Muscle layer of colon (tissue), 2 donors: ENCODE measurements around the gene LYPD5.

Source experiments
- H3K27ac ChIP-seq: one replicate; pipeline ENCODE4 v1.7.0; 2013; ENCODE audit warnings: low read depth, mild to moderate bottlenecking, low read length, moderate library complexity
- H3K27me3 ChIP-seq, 2 donors: one replicate each; pipeline ENCODE4 v1.7.0; 2013; ENCODE audit warnings: low read length in 2 of 2, mild to moderate bottlenecking in 2 of 2; ENCODE audit not compliant: insufficient read depth in 2 of 2, control insufficient read depth in 1 of 2
- H3K36me3 ChIP-seq: one replicate; pipeline ENCODE4 v1.7.0; 2013; ENCODE audit warnings: mild to moderate bottlenecking, low read length; ENCODE audit not compliant: insufficient read depth
- H3K4me1 ChIP-seq: one replicate; pipeline ENCODE4 v1.7.0; 2013; ENCODE audit warnings: mild to moderate bottlenecking, low read length; ENCODE audit not compliant: insufficient read depth
- H3K4me3 ChIP-seq, 2 donors: one replicate each; pipeline ENCODE4 v1.7.0; 2013; ENCODE audit warnings: low read length in 2 of 2, low read depth in 1 of 2, mild to moderate bottlenecking in 1 of 2, moderate library complexity in 1 of 2
- H3K9ac ChIP-seq: one replicate; pipeline ENCODE4 v1.7.0; 2013; ENCODE audit warnings: low read length
- H3K9me3 ChIP-seq: one replicate; pipeline ENCODE4 v1.7.0; 2013; ENCODE audit warnings: mild to moderate bottlenecking, low read length
- donor health status: abdominal sarcoma.
- donor health status: Adenocarcinoma of cecum.

LYPD5 gene

GRCh38 chr19:43784241-43784980 lies 17.8 kb downstream of the LYPD5 start:
- H3K27me3 ChIP-seq, result no peaks in the 10 kb centered on the region

GRCh38 chr19:43783636-43784035 lies 18.6 kb downstream of the LYPD5 start:
- Histone ChIP-seq H3K4me3 (no peak overlapping the region), H3K9me3 (no peaks in the 10 kb centered on the region), H3K4me1 (no peaks in the 10 kb centered on the region), H3K9ac (no peak overlapping the region), H3K27ac (no peak overlapping the region), H3K36me3 (no peaks in the 10 kb centered on the region), H3K27me3 (no peaks in the 10 kb centered on the region)

More at GRCh38 chr19:43784241-43784980, 17.8 kb downstream of the LYPD5 start:
- Histone ChIP-seq H3K9me3 (no peaks in the 10 kb centered on the region), H3K9ac (no peak overlapping the region), H3K36me3 (no peaks in the 10 kb centered on the region), H3K27ac (no peak overlapping the region), H3K4me1 (no peaks in the 10 kb centered on the region), H3K4me3 (no peak overlapping the region)

- Histone ChIP-seq H3K9me3 (no peaks in the 10 kb centered on the region), H3K36me3 (no peaks in the 10 kb centered on the region), H3K4me1 (no peaks in the 10 kb centered on the region), H3K27me3 (no peaks in the 10 kb centered on the region), H3K4me3 (no peak overlapping the region), H3K9ac (no peak overlapping the region), H3K27ac (no peak overlapping the region)
These were observed 19.5 kb downstream of the LYPD5 start for GRCh38 chr19:43782689-43783231.

GRCh38 chr19:43782311-43782660 lies 20.0 kb downstream of the LYPD5 start:
- Histone ChIP-seq H3K36me3 (no peaks in the 10 kb centered on the region), H3K27me3 (no peaks in the 10 kb centered on the region), H3K4me3 (no peak overlapping the region), H3K9me3 (no peaks in the 10 kb centered on the region), H3K9ac (no peak overlapping the region), H3K4me1 (no peaks in the 10 kb centered on the region), H3K27ac (no peak overlapping the region)

GRCh38 chr19:43781630-43782310 lies 20.5 kb downstream of the LYPD5 start:
- Histone ChIP-seq H3K36me3 (no peaks in the 10 kb centered on the region), H3K4me3 (no peak overlapping the region), H3K4me1 (no peaks in the 10 kb centered on the region), H3K27ac (no peak overlapping the region), H3K9me3 (no peaks in the 10 kb centered on the region), H3K27me3 (no peaks in the 10 kb centered on the region), H3K9ac (no peak overlapping the region)

GRCh38 chr19:43780706-43781525 lies 21.3 kb downstream of the LYPD5 start, which contains the start of gene KCNN4:
Gene KCNN4, minus strand, starts transcription at chr19:43780973. Its CDS starts 112 bp downstream, at chr19:43780861.
- H3K4me3 ChIP-seq, result no peak within 1 kb of the TSS
- no peaks in the 10 kb centered on the region for H3K36me3 ChIP-seq
- H3K9me3 ChIP-seq, result no peaks in the 10 kb centered on the region
- H3K27ac ChIP-seq, result no peak within 1 kb of the TSS
- H3K4me1 ChIP-seq, result no peaks in the 10 kb centered on the region
- H3K27me3 ChIP-seq, result no peaks in the 10 kb centered on the region
- H3K9ac ChIP-seq, result no peak within 1 kb of the TSS

- H3K4me1 ChIP-seq, result peaks cover under 1% of the 10 kb centered on the region
- H3K27ac ChIP-seq, result no peak overlapping the region
- H3K27me3 ChIP-seq, result peaks cover 0 to 9% of the 10 kb centered on the region in 2 donors
These were observed 22.4 kb downstream of the LYPD5 start for GRCh38 chr19:43779820-43780219.

GRCh38 chr19:43779147-43779819 lies 23.0 kb downstream of the LYPD5 start:
- no peak overlapping the region for H3K4me3 ChIP-seq
- H3K27me3 ChIP-seq, result peaks cover 0 to 9% of the 10 kb centered on the region in 2 donors
- no peak overlapping the region for H3K9ac ChIP-seq
- no peaks in the 10 kb centered on the region for H3K36me3 ChIP-seq
- H3K4me1 ChIP-seq, result peaks cover 5% of the 10 kb centered on the region
- H3K9me3 ChIP-seq, result no peaks in the 10 kb centered on the region
- no peak overlapping the region for H3K27ac ChIP-seq

More at GRCh38 chr19:43779820-43780219, 22.4 kb downstream of the LYPD5 start:
- no peak overlapping the region for H3K9ac ChIP-seq
- H3K9me3 ChIP-seq, result no peaks in the 10 kb centered on the region
- H3K36me3 ChIP-seq, result no peaks in the 10 kb centered on the region
- H3K4me3 ChIP-seq, result no peak overlapping the region

- Histone ChIP-seq H3K9me3 (no peaks in the 10 kb centered on the region), H3K4me1 (peaks cover 5% of the 10 kb centered on the region), H3K9ac (no peak overlapping the region), H3K36me3 (no peaks in the 10 kb centered on the region), H3K27me3 (peaks cover 0 to 9% of the 10 kb centered on the region in 2 donors), H3K27ac (no peak overlapping the region), H3K4me3 (no peak overlapping the region)
These were observed 23.6 kb downstream of the LYPD5 start for GRCh38 chr19:43778651-43779050.

GRCh38 chr19:43777163-43777695 lies 25.0 kb downstream of the LYPD5 start:
- H3K4me1 ChIP-seq, result peaks cover 5% of the 10 kb centered on the region
- no peak overlapping the region for H3K4me3 ChIP-seq
- H3K27me3 ChIP-seq, result peaks cover 0 to 9% of the 10 kb centered on the region in 2 donors
- H3K36me3 ChIP-seq, result no peaks in the 10 kb centered on the region
- peak overlapping the region; percentile 19 for H3K27ac ChIP-seq
- no peaks in the 10 kb centered on the region for H3K9me3 ChIP-seq
- H3K9ac ChIP-seq, result no peak overlapping the region
